CD8-positive, alpha-beta memory T cell (primary cell): ENCODE results near the gene IER2. TPM values are rescaled to one million over a fixed set of nuclear protein-coding genes. Genes with fewer than 3 reads are reported as not detected.
"Not testable (repeated sequence)": the region's sequence is repeated elsewhere in the genome, so short reads cannot be mapped to it uniquely, and the experiment has no call there.

Experiments used
- CTCF ChIA-PET: fragments of 350-600 bp; sonication (Branson Sonifier 250); formaldehyde crosslinking; loops from one replicate; lab custom pipeline; 2021; ENCODE audit warnings: antibody characterized with exemption; lab: Charles Lee
- POLR2A ChIA-PET: fragments of 350-600 bp; sonication (Branson Sonifier 250); formaldehyde crosslinking; loops from one replicate; lab custom pipeline; 2021; ENCODE audit warnings: antibody characterized with exemption; lab: Charles Lee
- DNase-seq, 5 donors: peaks; one replicate each; pipeline versions ENCODE4 v3.0.0 to v3.0.0-alpha.2; 2020 to 2022; ENCODE audit warnings: mixed read lengths in 1 of 5
- H3K27ac ChIP-seq: one replicate; pipeline ENCODE4 v1.7.0; 2013; ENCODE audit warnings: low read depth, mild to moderate bottlenecking, low read length, moderate library complexity
- H3K27me3 ChIP-seq: 2 replicates; pipeline ENCODE4 v1.7.0; 2013; ENCODE audit warnings: low read length, mild to moderate bottlenecking; ENCODE audit not compliant: insufficient read depth, poor library complexity, severe bottlenecking
- H3K36me3 ChIP-seq: 2 replicates; pipeline ENCODE4 v1.7.0; 2013; ENCODE audit warnings: mild to moderate bottlenecking, low read length, moderate library complexity; ENCODE audit not compliant: insufficient read depth
- H3K4me1 ChIP-seq: 2 replicates; pipeline ENCODE4 v1.7.0; 2013; ENCODE audit warnings: mild to moderate bottlenecking, low read length, moderate library complexity; ENCODE audit not compliant: insufficient read depth
- H3K4me3 ChIP-seq: 2 replicates; pipeline ENCODE4 v1.7.0; 2013; ENCODE audit warnings: mild to moderate bottlenecking, low read length
- H3K9me3 ChIP-seq: 2 replicates; pipeline ENCODE4 v1.7.0; 2013; ENCODE audit warnings: mild to moderate bottlenecking, low read length
- H3K27ac Mint-ChIP-seq, 8 donors: one replicate each; pipeline ENCODE4 v1.8.0; 2020 to 2021; ENCODE audit warnings: mixed read lengths in 8 of 8, mild to moderate bottlenecking in 6 of 8, inconsistent platforms in 3 of 8, moderate library complexity in 3 of 8
- H3K27me3 Mint-ChIP-seq, 2 donors: one replicate each; pipeline ENCODE4 v1.8.0; 2020 to 2021; ENCODE audit warnings: mixed read lengths in 2 of 2, mild to moderate bottlenecking in 1 of 2, moderate library complexity in 1 of 2
- H3K36me3 Mint-ChIP-seq, 3 donors: one replicate each; pipeline ENCODE4 v1.8.0; 2020 to 2021; ENCODE audit warnings: mixed read lengths in 3 of 3, inconsistent platforms in 1 of 3, mild to moderate bottlenecking in 1 of 3
- H3K4me1 Mint-ChIP-seq, 3 donors: one replicate each; pipeline ENCODE4 v1.8.0; 2020 to 2021; ENCODE audit warnings: mixed read lengths in 3 of 3, inconsistent platforms in 1 of 3, mild to moderate bottlenecking in 1 of 3
- H3K4me3 Mint-ChIP-seq, 7 donors: one replicate each; pipeline ENCODE4 v1.8.0; 2020 to 2021; ENCODE audit warnings: mixed read lengths in 7 of 7, mild to moderate bottlenecking in 6 of 7, moderate library complexity in 4 of 7, inconsistent platforms in 2 of 7
- H3K9me3 Mint-ChIP-seq, 5 donors: one replicate each; pipeline ENCODE4 v1.8.0; 2020 to 2022; ENCODE audit warnings: mixed read lengths in 5 of 5, mild to moderate bottlenecking in 3 of 5, moderate library complexity in 2 of 5, inconsistent platforms in 1 of 5
- polyA plus RNA-seq: library from polyadenylated mRNA; unstranded; fragments of 300-500 nt; fragmentation: Illumina TruSeq; gene quantifications from one replicate; pipeline ENCODE4 v1.2.3, GENCODE V29; 2021
- total RNA-seq, 2 experiments: library from RNA; stranded (reverse); gene quantifications; one replicate each; pipeline ENCODE4 v1.2.3, GENCODE V29; 2021

IER2 gene
- total and polyA plus RNA-seq, 3 experiments from 2014 or later = 102 to 277 (median 111) TPM

DNA sequence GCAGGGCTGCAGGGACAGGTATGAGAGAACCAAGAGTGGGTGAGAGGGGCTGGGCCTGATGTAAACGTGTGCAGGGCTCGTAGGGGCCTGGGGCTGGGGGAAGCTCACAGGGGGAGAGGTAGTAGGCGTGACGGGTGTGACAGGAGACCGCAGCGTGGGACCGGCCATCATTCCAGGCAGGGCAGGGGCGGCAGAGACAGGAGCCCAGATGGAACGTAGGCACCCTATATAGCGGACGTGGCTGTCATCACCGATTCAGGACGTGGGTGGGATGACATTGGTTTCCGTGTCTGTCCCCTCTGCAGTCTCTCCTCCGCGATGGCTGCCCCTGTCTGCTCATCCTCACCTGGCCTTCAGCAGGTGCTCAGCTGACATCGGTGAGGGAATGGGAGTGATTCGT is 48.4 kb downstream of the IER2 start:
- CTCF ChIA-PET = no interaction called here
- no peak for DNase-seq
- H3K4me3 Mint-ChIP-seq = no peak overlapping the region
- H3K4me1 Mint-ChIP-seq = peaks cover 14 to 17% (median 17%) of the 10 kb centered on the region in 3 donors
- Histone ChIP-seq H3K27me3 (no peaks in the 10 kb centered on the region), H3K27ac (no peak overlapping the region), H3K4me1 (peaks cover 22% of the 10 kb centered on the region), H3K4me3 (no peak overlapping the region), H3K36me3 (no peaks in the 10 kb centered on the region), H3K9me3 (no peaks in the 10 kb centered on the region)
- H3K27ac Mint-ChIP-seq = no peak overlapping the region
- no peaks in the 10 kb centered on the region for H3K27me3 Mint-ChIP-seq
- no peaks in the 10 kb centered on the region for H3K9me3 Mint-ChIP-seq
- POLR2A ChIA-PET = no interaction called here
- no peaks in the 10 kb centered on the region for H3K36me3 Mint-ChIP-seq

- H3K4me3 ChIP-seq, H3K27me3 ChIP-seq, H3K9me3 ChIP-seq, H3K36me3 Mint-ChIP-seq, H3K36me3 ChIP-seq, H3K4me3 Mint-ChIP-seq, H3K27ac Mint-ChIP-seq, H3K4me1 ChIP-seq, POLR2A ChIA-PET, H3K4me1 Mint-ChIP-seq, H3K27me3 Mint-ChIP-seq, H3K27ac ChIP-seq, DNase-seq, H3K9me3 Mint-ChIP-seq: not testable (repeated sequence)
- CTCF ChIA-PET = interaction anchor here (1.0 to 1.4 kb wide), 2 partner anchors 20 to 141 kb away, joined by 3 read pairs; no protein-coding TSS in a partner anchor
Observed at GRCh38 chr19:13202112-13202511, 51.9 kb downstream of the IER2 start.

Other genes with a start within 250 kb of the IER2 start
- 1 to 10 TPM; 1.5 to 2.1 TPM for gene SYCE2, start 231.1 kb upstream of the IER2 start, total RNA-seq
- gene SYCE2, start 231.1 kb upstream of the IER2 start, polyA plus RNA-seq = not detected
- 100 to 1,000 TPM; 188 to 192 TPM for gene FARSA, start 216.7 kb upstream of the IER2 start, total RNA-seq
- gene FARSA, start 216.7 kb upstream of the IER2 start, polyA plus RNA-seq = 64.5 TPM
- 100 to 1,000 TPM; 832 to 843 TPM for gene CALR, start 211.8 kb upstream of the IER2 start, total RNA-seq
- 174 TPM for gene CALR, start 211.8 kb upstream of the IER2 start, polyA plus RNA-seq
- gene RAD23A, start 204.5 kb upstream of the IER2 start, total RNA-seq = 100 to 1,000 TPM; 227 to 230 TPM
- 115 TPM for gene RAD23A, start 204.5 kb upstream of the IER2 start, polyA plus RNA-seq
- 10 to 100 TPM; 37.3 to 38.6 TPM for gene GADD45GIP1, start 193.2 kb upstream of the IER2 start, total RNA-seq
- gene GADD45GIP1, start 193.2 kb upstream of the IER2 start, polyA plus RNA-seq = 64.1 TPM
- gene DAND5, start 180.8 kb upstream of the IER2 start, total RNA-seq = not detected
- not detected for gene DAND5, start 180.8 kb upstream of the IER2 start, polyA plus RNA-seq
- gene NFIX, start 154.9 kb upstream of the IER2 start, total RNA-seq = 1 to 10 TPM; 2.3 to 2.8 TPM
- gene NFIX, start 154.9 kb upstream of the IER2 start, polyA plus RNA-seq = 0.94 TPM
- gene LYL1, start 47.6 kb upstream of the IER2 start, total RNA-seq = 1 to 10 TPM; 2.3 to 2.5 TPM
- gene LYL1, start 47.6 kb upstream of the IER2 start, polyA plus RNA-seq = 4.1 TPM
- 100 to 1,000 TPM; 138 TPM for gene TRMT1, start 33.7 kb upstream of the IER2 start, total RNA-seq
- gene TRMT1, start 33.7 kb upstream of the IER2 start, polyA plus RNA-seq = 18.2 TPM
- gene NACC1, start 32.1 kb upstream of the IER2 start, total RNA-seq = 100 to 1,000 TPM in 1 of 2 experiments, 10 to 100 TPM in 1; 89.9 to 111 TPM
- 3.9 TPM for gene NACC1, start 32.1 kb upstream of the IER2 start, polyA plus RNA-seq
- 10 to 100 TPM; 60.9 to 63.7 TPM for gene STX10, start within 50 bp of the IER2 start, total RNA-seq
- gene STX10, start within 50 bp of the IER2 start, polyA plus RNA-seq = 58.7 TPM